ENCODE measurements around the gene EIF4A3. TPM values are rescaled to one million over a fixed set of nuclear protein-coding genes. Genes with fewer than 3 reads are reported as not detected.

Gene EIF4A3
- total and polyA plus RNA-seq, 9 of the 15 experiments (the other 6 are each of a cell fraction or from before 2014, with no cell fraction given), result 62.7 to 171 (median 127) TPM

DNA sequence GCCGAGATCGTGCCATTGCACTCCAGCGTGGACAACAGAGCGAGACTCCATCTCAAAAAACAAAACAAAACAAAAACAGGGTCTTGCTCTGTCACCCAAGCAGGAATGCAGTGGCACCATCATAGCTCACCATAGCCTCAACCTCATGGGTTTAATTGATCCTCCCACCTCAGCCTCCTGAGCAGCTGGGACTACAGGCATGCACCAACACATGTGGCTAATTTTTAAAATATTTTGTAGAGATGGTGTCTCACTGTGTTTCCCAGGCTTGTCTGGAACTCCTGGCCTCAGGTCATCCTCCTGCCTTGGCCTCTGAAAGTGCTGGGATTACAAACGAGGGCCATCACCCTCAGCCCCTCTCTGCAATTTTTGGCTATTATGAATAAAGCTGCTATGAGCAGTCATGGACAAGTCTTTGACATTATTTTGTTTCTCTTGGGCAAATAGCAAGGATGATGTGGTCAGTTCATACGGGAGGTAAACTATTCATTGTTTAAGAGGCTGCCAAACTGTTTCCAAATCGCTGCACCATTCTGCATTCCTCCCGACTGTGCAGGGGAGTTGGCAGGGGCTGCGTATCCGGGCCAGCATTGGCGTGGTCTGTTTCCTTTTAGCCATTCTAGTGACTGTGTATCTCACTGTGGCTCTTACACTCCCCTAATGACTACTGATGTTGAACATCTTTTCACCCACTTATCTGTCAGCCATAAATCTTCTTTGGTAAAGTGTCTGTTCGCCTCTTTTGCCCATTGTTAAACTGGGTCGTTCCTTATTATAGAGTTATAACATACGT is 21.1 kb downstream of the EIF4A3 start:
- no peak for ATAC-seq
- no peaks in the 10 kb centered on the region for H3K36me3 ChIP-seq (ENCODE audit: control insufficient read depth, insufficient read depth, low read length)
- intact Hi-C loops (cut with micrococcal nuclease) (loop anchor here (5.0 kb wide), 1 partner anchor 119 kb away; no protein-coding TSS in a partner anchor), in situ Hi-C loops (cut with MboI) (no loop called here)
- H3K4me2 ChIP-seq (ENCODE audit: insufficient read depth, low read length), result no peak overlapping the region
- POLR2A ChIA-PET, result interaction anchor here (0.8 to 1.4 kb wide), 4 partner anchors 11 to 21 kb away, joined by 3 to 4 read pairs (median 4); no protein-coding TSS in a partner anchor
- no TSS peak for BruUV-seq (replicated peaks)
- H3K9me1 ChIP-seq (ENCODE audit: control insufficient read depth, insufficient read depth, low read length), result no peaks in the 10 kb centered on the region
- H4K20me1 ChIP-seq (replicated peaks; ENCODE audit: control insufficient read depth, insufficient read depth, low read length), result no peaks in the 10 kb centered on the region
- no peak overlapping the region for H3K27ac ChIP-seq (ENCODE audit: extremely low read depth, low read depth, low read length)
- no peaks in the 10 kb centered on the region for H3K79me2 ChIP-seq (ENCODE audit: control insufficient read depth, insufficient read depth, low read length)
- no peak overlapping the region for H3K9ac ChIP-seq (ENCODE audit: insufficient read depth in 1 of 2, low read depth in 2 of 2, low read length in 2 of 2)
- no peaks in the 10 kb centered on the region for H3K9me3 ChIP-seq (replicated peaks; ENCODE audit: control insufficient read depth, insufficient read depth, low read depth, low read length)
- H3K4me1 ChIP-seq (replicated peaks in 1 of 2; ENCODE audit: control insufficient read depth in 2 of 2, insufficient read depth in 2 of 2, low read length in 2 of 2), result peaks cover 0 to 7% of the 10 kb centered on the region in 2 experiments; a peak in 2 of 5 replicates
- TF ChIP-seq MEIS2 (IDR thresholded peaks at IDR 0.05; ENCODE audit: partially characterized antibody) (peak; percentile 31), NCOA2 (IDR thresholded peaks at IDR 0.05; ENCODE audit: partially characterized antibody in 2 of 2) (no peak), ZNF124 (CRISPR knock-in tag; IDR thresholded peaks at IDR 0.05) (no peak), CEBPG (CRISPR knock-in tag; IDR thresholded peaks at IDR 0.05) (no peak), CEBPG (tag; conservative IDR thresholded peaks at IDR 0.05 in 1 of 2, IDR thresholded peaks at IDR 0.05 in 1 of 2) (no peak), ZNF507 (tag; conservative IDR thresholded peaks at IDR 0.05) (no peak), PBX2 (CRISPR knock-in tag; IDR thresholded peaks at IDR 0.05; ENCODE audit: low read depth) (no peak), PBX2 (tag; conservative IDR thresholded peaks at IDR 0.05; ENCODE audit: low read depth) (0 out of 2 replicates have a peak, but pooled peaks have one; percentile 25), SUPT5H (IDR thresholded peaks at IDR 0.05) (no peak)
- TF ChIP-seq, protein P1, sequence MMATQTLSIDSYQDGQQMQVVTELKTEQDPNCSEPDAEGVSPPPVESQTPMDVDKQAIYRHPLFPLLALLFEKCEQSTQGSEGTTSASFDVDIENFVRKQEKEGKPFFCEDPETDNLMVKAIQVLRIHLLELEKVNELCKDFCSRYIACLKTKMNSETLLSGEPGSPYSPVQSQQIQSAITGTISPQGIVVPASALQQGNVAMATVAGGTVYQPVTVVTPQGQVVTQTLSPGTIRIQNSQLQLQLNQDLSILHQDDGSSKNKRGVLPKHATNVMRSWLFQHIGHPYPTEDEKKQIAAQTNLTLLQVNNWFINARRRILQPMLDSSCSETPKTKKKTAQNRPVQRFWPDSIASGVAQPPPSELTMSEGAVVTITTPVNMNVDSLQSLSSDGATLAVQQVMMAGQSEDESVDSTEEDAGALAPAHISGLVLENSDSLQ (IDR thresholded peaks at IDR 0.05), result peak; percentile 63
- DNase-seq (ENCODE audit: extremely low read depth in 1 of 4, low spot score in 3 of 4), result no peak
- H3K27me3 ChIP-seq (ENCODE audit: control insufficient read depth in 2 of 2, insufficient read depth in 2 of 2, low read length in 2 of 2), result peaks cover 22 to 36% of the 10 kb centered on the region in 2 experiments; a peak in 4 of 5 replicates
- 7% methylated on average over 14 of the region's 14 CpGs for WGBS (ENCODE audit: insufficient coverage, low coverage, missing lambda C conversion rate)
- CTCF ChIA-PET (ENCODE audit: low intra/inter-chr PET ratio), result no interaction called here
- FAIRE-seq, result no peak
- no peak overlapping the region for H2AFZ ChIP-seq (ENCODE audit: low read depth, low read length)
- no peak overlapping the region for H3K4me3 ChIP-seq
